GM08714 (cell line): ENCODE results near the gene CAAP1.

Experiments
- H3K4me3 ChIP-seq: fragments of 200-500 bp; sonication (Bioruptor generic); 2 replicates; pipeline ENCODE4 v1.5.1; 2014; ENCODE audit warnings: mild to moderate bottlenecking, low read length, inconsistent platforms
- ZNF274 ChIP-seq: IDR thresholded peaks from 2 replicates; pipeline ENCODE4 v1.6.1; 2012; ENCODE audit warnings: mild to moderate bottlenecking, low read depth, low read length

The CAAP1 gene

DNA sequence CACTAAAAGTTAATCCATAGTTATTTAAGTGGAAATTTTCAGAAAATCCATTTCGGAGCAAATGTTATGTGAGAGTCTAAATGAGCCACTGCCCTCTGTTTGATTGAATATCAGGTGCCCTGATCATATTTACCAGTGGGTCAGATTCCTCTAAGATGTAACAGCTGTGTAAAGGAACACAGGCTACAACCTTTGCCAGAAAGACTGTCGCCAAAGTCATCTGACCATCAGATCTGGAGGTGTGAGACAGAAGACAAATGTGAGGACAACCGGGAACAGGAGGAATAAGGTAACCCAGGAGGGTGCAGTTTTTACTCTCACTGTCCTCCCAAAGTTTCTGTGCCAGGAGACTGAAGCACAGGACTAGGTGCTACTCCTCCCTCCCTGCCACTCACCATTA is 90.8 kb downstream of the CAAP1 start:
- no peak for TF ChIP-seq ZNF274
- H3K4me3 ChIP-seq, result no peak overlapping the region

DNA sequence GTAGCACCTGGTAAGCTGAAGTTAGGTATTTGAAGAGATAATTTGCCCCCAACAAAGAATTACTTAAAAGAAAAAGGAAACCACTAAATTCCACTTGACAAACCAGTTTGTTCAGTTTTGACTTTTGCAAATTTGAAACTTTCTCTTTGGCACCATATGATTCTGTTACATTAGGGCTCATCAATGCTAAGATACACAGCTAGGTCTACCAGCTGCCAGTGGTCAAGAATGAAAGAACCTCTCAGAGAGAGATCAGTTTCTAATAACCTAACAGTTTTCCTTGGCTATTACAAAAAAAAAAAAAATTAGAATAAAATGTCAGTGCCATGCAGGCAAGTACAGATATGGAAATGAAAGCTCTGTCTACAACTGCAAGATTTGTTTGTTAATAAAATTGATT is 92.3 kb downstream of the CAAP1 start:
- no peak overlapping the region for H3K4me3 ChIP-seq
- TF ChIP-seq ZNF274, result no peak

- TF ChIP-seq ZNF274, result no peak
Measured at GRCh38 chr9:26791274-26791673, 101.3 kb downstream of the CAAP1 start.

More at GRCh38 chr9:26791274-26791673, 101.3 kb downstream of the CAAP1 start:
- H3K4me3 ChIP-seq, result no peak overlapping the region
